Measurements from ENCODE around the gene SNRPF. TPM values are rescaled to one million over a fixed set of nuclear protein-coding genes. Genes with fewer than 3 reads are reported as not detected.
A peak's percentile ranks its signal among the peaks of the same experiment; 100 is the strongest.

SNRPF gene
- total and polyA plus RNA-seq, 11 donors = 2.5 to 48.6 (median 11.9) TPM

DNA sequence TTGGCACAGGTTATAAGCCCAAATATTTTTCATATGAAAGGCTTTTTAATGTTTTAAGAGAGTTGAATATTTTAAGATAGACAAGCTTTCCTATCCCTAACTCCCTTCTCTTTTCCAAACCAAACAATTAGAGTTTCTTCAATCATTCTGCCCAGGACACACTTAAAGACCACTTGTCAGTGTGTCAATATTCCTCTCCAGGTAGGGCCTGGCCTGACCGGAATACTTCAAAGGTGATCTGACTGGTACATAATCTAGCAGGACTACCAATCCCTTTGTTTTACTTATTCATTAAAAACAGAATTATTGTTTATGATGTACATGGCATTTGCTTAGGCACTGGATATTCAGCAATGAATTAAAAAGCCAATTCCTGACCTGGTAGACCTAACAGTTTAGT, 24.2 kb upstream of the SNRPF start:
- Histone ChIP-seq H3K27ac (no peak overlapping the region), H3K9me3 (no peaks in the 10 kb centered on the region), H3K4me3 (no peak overlapping the region), H3K36me3 (no peaks in the 10 kb centered on the region), H3K4me1 (peaks cover 0 to 14% (median 0%) of the 10 kb centered on the region in 12 donors), H3K27me3 (no peaks in the 10 kb centered on the region)
- no peak for ATAC-seq
- 90 to 98% (median 94%) methylated on average over 1 of the region's 1 CpG for WGBS, 4 donors
- no peak for DNase-seq
- intact Hi-C loops (cut with DNase I) = no loop called here
- TF ChIP-seq, protein P1, sequence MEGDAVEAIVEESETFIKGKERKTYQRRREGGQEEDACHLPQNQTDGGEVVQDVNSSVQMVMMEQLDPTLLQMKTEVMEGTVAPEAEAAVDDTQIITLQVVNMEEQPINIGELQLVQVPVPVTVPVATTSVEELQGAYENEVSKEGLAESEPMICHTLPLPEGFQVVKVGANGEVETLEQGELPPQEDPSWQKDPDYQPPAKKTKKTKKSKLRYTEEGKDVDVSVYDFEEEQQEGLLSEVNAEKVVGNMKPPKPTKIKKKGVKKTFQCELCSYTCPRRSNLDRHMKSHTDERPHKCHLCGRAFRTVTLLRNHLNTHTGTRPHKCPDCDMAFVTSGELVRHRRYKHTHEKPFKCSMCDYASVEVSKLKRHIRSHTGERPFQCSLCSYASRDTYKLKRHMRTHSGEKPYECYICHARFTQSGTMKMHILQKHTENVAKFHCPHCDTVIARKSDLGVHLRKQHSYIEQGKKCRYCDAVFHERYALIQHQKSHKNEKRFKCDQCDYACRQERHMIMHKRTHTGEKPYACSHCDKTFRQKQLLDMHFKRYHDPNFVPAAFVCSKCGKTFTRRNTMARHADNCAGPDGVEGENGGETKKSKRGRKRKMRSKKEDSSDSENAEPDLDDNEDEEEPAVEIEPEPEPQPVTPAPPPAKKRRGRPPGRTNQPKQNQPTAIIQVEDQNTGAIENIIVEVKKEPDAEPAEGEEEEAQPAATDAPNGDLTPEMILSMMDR (IDR thresholded peaks at IDR 0.05) = no peak
- no peak for TF ChIP-seq POLR2A (IDR thresholded peaks at IDR 0.05)

DNA sequence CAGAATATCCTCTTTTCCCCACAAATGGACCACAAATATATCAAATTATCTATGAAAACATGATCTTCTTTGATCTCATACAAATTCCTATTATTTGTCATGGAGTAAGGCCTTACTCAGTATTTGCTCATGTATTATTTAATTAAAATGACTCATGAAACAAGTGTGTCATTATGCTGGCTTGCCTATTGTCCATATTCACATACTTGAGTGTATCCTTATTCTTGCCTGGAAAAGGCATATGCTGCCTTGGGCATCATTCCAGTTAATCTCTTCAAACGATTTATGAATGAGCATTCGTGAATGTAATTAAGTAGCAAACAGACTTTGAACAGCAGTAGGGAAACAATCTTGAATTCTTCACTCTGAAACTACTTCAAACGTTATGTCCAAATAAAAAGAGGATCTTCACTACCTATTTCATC, 22.6 kb upstream of the SNRPF start:
- H3K4me1 ChIP-seq = peaks cover 0 to 14% (median 0%) of the 10 kb centered on the region in 12 donors
- no peak overlapping the region for H3K4me3 ChIP-seq
- TF ChIP-seq, protein P1 (IDR thresholded peaks at IDR 0.05) = no peak
- no peak for TF ChIP-seq POLR2A (IDR thresholded peaks at IDR 0.05)
- H3K36me3 ChIP-seq = no peaks in the 10 kb centered on the region
- ATAC-seq (peak in 2 of 4 donors; percentile 34 to 58), DNase-seq (no peak)
- no peaks in the 10 kb centered on the region for H3K9me3 ChIP-seq
- 31 to 41% (median 40%) methylated on average over 3 of the region's 3 CpGs for WGBS, 4 donors
- intact Hi-C loops (cut with DNase I) = no loop called here
- no peaks in the 10 kb centered on the region for H3K27me3 ChIP-seq
- H3K27ac ChIP-seq = no peak overlapping the region

DNA sequence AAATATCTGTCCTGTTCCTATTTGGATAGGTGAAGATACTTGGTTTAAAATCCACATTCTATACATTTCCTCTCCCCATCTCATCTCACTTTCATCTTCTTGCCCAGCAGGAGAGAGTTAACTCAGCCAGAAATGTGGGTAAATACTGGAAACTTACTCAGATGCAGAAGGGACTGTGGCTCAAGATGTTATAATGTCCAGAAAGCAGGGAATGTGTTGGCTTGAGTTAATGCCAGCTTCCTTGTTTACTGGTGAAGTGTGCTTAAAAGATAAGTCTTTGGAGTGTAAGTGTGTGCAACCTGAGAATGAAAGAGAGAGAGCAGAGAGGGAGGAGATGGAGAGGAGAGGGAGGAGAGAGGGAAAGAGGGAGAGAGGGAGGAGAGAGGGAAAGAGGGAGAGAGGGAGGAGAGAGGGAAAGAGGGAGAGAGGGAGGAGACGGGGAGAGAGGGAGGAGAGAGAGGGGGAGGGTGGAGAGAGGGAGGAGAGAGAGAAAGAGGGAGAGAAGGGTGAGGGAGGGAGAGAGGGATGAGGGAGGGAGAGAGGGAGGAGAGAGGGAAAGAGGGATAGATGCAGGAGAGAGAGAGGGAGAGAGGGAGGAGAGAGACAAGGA, 22.0 kb upstream of the SNRPF start:
- Histone ChIP-seq H3K27me3 (no peaks in the 10 kb centered on the region), H3K4me3 (no peak overlapping the region), H3K9me3 (no peaks in the 10 kb centered on the region), H3K4me1 (peaks cover 0 to 14% (median 0%) of the 10 kb centered on the region in 12 donors), H3K27ac (no peak overlapping the region), H3K36me3 (no peaks in the 10 kb centered on the region)
- WGBS, 4 donors = 0 to 11% (median 4%) methylated on average over 1 of the region's 1 CpG
- intact Hi-C loops (cut with DNase I) = no loop called here
- DNase-seq (no peak), ATAC-seq (peak in 2 of 4 donors; percentile 31 to 45)
- no peak for TF ChIP-seq POLR2A (IDR thresholded peaks at IDR 0.05)
- TF ChIP-seq, protein P1 (IDR thresholded peaks at IDR 0.05) = no peak

DNA sequence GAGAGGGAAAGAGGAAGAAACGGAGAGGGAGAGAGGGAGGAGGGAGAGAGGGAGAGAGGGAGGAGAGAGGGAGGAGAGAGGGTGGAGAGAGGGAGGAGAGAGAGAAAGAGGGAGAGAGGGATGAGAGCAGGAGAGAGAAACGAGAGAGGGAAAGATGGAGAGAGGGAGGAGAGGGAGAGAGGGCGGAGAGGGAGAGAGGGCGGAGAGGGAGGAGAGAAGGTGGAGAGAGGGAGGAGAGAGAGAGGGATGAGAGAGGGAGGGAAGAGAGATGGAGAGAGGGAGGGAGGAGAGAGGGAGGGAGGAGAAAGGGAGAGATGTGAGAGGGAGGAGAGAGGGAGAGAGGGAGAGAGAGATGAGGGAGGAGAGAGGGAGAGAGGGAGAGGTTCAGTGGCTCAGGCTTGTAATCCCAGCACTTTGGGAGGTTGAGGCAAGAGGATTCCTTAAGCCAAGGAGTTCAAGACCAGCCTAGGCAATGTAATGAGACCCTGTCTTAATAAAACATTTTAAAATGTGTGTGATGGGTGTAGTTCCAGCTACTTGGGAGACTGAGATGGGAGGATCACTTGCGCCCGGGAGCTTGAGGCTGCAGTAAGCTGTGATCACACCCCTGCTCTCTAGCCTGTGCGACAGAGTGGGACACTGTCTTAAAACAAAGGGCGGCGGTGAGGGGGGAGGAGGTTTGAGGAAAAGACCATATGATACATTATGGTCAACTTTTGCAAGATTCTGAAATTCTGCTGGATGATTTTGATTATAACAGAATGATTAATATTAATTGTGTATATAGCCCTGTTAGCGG, 21.3 kb upstream of the SNRPF start:
- ATAC-seq = peak in 3 of 4 donors; percentile 22 to 65 (median 39)

More for the DNA sequence above, 21.3 kb upstream of the SNRPF start:
- no peak overlapping the region for H3K27ac ChIP-seq
- H3K36me3 ChIP-seq = no peaks in the 10 kb centered on the region
- no peaks in the 10 kb centered on the region for H3K27me3 ChIP-seq
- WGBS, 4 donors = 46 to 65% (median 65%) methylated on average over 10 of the region's 10 CpGs
- DNase-seq = no peak
- H3K9me3 ChIP-seq = no peaks in the 10 kb centered on the region
- TF ChIP-seq POLR2A (IDR thresholded peaks at IDR 0.05) = no peak
- TF ChIP-seq, protein P1 (IDR thresholded peaks at IDR 0.05) = no peak
- intact Hi-C loops (cut with DNase I) = no loop called here
- H3K4me3 ChIP-seq = no peak overlapping the region
- peaks cover 0 to 14% (median 0%) of the 10 kb centered on the region in 12 donors for H3K4me1 ChIP-seq
